Sigmoid colon (tissue), 7 donors: ENCODE measurements around the gene RABGAP1. TPM values are rescaled to one million over a fixed set of nuclear protein-coding genes. Genes with fewer than 3 reads are reported as not detected.

Source experiments
- DNase-seq: peaks from one replicate; pipeline ENCODE4 v3.0.0-alpha.2; 2019
- H3K27ac ChIP-seq, 4 donors: fragments of 200-600 bp; sonication (generic); one replicate each; pipeline ENCODE4 v1.5.1; 2016 to 2019; ENCODE audit warnings: mild to moderate bottlenecking in 1 of 4
- H3K27me3 ChIP-seq, 3 donors: fragments of 200-600 bp; sonication (generic); one replicate each; pipeline ENCODE4 v1.5.1; 2019; ENCODE audit warnings: mild to moderate bottlenecking in 1 of 3
- H3K36me3 ChIP-seq, 4 donors: fragments of 200-600 bp; sonication (generic); one replicate each; pipeline ENCODE4 v1.5.1; 2016 to 2019
- H3K4me1 ChIP-seq, 4 donors: fragments of 200-600 bp; sonication (generic); one replicate each; pipeline ENCODE4 v1.5.1; 2017 to 2019
- H3K4me3 ChIP-seq, 4 donors: fragments of 200-600 bp; sonication (generic); one replicate each; pipeline ENCODE4 v1.5.1; 2017 to 2019; ENCODE audit warnings: mild to moderate bottlenecking in 2 of 4, moderate library complexity in 1 of 4
- H3K9me3 ChIP-seq, 4 donors: fragments of 200-600 bp in 3 of 4; sonication (generic) in 3 of 4; one replicate each; pipeline versions ENCODE4 v1.5.1 to v1.6.1; 2013 to 2019
- CTCF ChIP-seq, 4 experiments: fragments of 450-650 bp in 3 of 4; fragments of 200-600 bp in 1 of 4; IDR thresholded peaks; one replicate each; pipeline ENCODE4 v1.5.1; 2016 to 2019; ENCODE audit warnings: antibody characterized with exemption in 4 of 4, mild to moderate bottlenecking in 3 of 4, moderate library complexity in 2 of 4
- EP300 ChIP-seq, 4 donors: sonication (generic); formaldehyde crosslinking; IDR thresholded peaks; one replicate each; pipeline ENCODE4 v1.6.1; 2017; ENCODE audit warnings: antibody characterized with exemption in 4 of 4
- POLR2A ChIP-seq, 2 donors: fragments of 450-650 bp; IDR thresholded peaks; one replicate each; pipeline ENCODE4 v1.6.1; 2016; ENCODE audit warnings: antibody characterized with exemption in 2 of 2, mild to moderate bottlenecking in 2 of 2, moderate library complexity in 2 of 2
- POLR2AphosphoS5 ChIP-seq, 4 donors: sonication (generic); formaldehyde crosslinking; IDR thresholded peaks; one replicate each; pipeline ENCODE4 v1.6.1; 2017; ENCODE audit warnings: antibody characterized with exemption in 4 of 4
- WGBS, 2 donors: extraction: QIAGEN DNeasy Blood & Tissue Kit; methylation state at CpG; one replicate each; pipeline ENCODE4 v1.1.7; 2013; 5-methylcytosine and 5-hydroxymethylcytosine counted together
- intact Hi-C: fragments of 100-400 bp; cut with DNase I; formaldehyde crosslinking; loops from one replicate; pipeline ENCODE4 v1.15.1; 2023
- polyA plus RNA-seq, 3 donors: library from polyadenylated mRNA; stranded (reverse); fragments of 200-250 nt; gene quantifications; one replicate each; pipeline ENCODE4 v1.2.3, GENCODE V29; 2013
- total RNA-seq, 4 donors: library from RNA; depleted of rRNA; stranded (reverse); fragments of >200 nt; gene quantifications; one replicate each; pipeline ENCODE4 v1.1.0, GENCODE V29; 2016
- donor health status: healthy with polysubstance abuse.
- donor health status: Bipolar disorder and iron deficiency.
- donor health status: healthy.

Gene RABGAP1
- total and polyA plus RNA-seq, 7 donors = 12.5 to 110 (median 90.6) TPM

- Histone ChIP-seq H3K9me3 (no peaks in the 10 kb centered on the region), H3K4me3 (no peak overlapping the region), H3K4me1 (peaks cover 0 to 18% (median 4%) of the 10 kb centered on the region in 4 donors), H3K27ac (no peak overlapping the region), H3K36me3 (peaks cover 0 to 42% (median under 1%) of the 10 kb centered on the region in 4 donors), H3K27me3 (no peaks in the 10 kb centered on the region)
- intact Hi-C loops = no loop called here
- 61 to 63% methylated on average over 3 of the region's 3 CpGs for WGBS, 2 donors
- no peak for DNase-seq
- TF ChIP-seq CTCF (IDR thresholded peaks at IDR 0.05) = no peak
- no peak for TF ChIP-seq POLR2A (IDR thresholded peaks at IDR 0.05)
Measured at GRCh38 chr9:123027517-123027916, 86.7 kb downstream of the RABGAP1 start.

GRCh38 chr9:123028136-123028535, 87.3 kb downstream of the RABGAP1 start:
- no peaks in the 10 kb centered on the region for H3K9me3 ChIP-seq
- no peak for DNase-seq
- TF ChIP-seq POLR2A (IDR thresholded peaks at IDR 0.05) = no peak
- no peak for TF ChIP-seq EP300 (IDR thresholded peaks at IDR 0.05)
- TF ChIP-seq POLR2AphosphoS5 (IDR thresholded peaks at IDR 0.05) = no peak
- TF ChIP-seq CTCF (IDR thresholded peaks at IDR 0.05) = no peak
- no peak overlapping the region for H3K27ac ChIP-seq
- H3K4me1 ChIP-seq = peaks cover 0 to 24% (median 8%) of the 10 kb centered on the region in 4 donors
- peaks cover 0 to 36% (median 0%) of the 10 kb centered on the region in 4 donors for H3K36me3 ChIP-seq
- H3K4me3 ChIP-seq = no peak overlapping the region
- intact Hi-C loops = no loop called here
- H3K27me3 ChIP-seq = no peaks in the 10 kb centered on the region

- H3K27me3 ChIP-seq = no peaks in the 10 kb centered on the region
- peaks cover 0 to 27% (median 0%) of the 10 kb centered on the region in 4 donors for H3K36me3 ChIP-seq
- H3K4me1 ChIP-seq = peaks cover 0 to 32% (median 16%) of the 10 kb centered on the region in 4 donors
- 96% methylated on average over 3 of the region's 3 CpGs for whole genome bisulfite sequencing, 2 donors
- no peaks in the 10 kb centered on the region for H3K9me3 ChIP-seq
- TF ChIP-seq EP300 (IDR thresholded peaks at IDR 0.05) (no peak), POLR2A (IDR thresholded peaks at IDR 0.05) (no peak), POLR2AphosphoS5 (IDR thresholded peaks at IDR 0.05) (no peak), CTCF (IDR thresholded peaks at IDR 0.05) (no peak)
- no peak overlapping the region for H3K27ac ChIP-seq
- no peak overlapping the region for H3K4me3 ChIP-seq
- no peak for DNase-seq
- intact Hi-C loops = no loop called here
Measured at GRCh38 chr9:123028973-123029372, 88.2 kb downstream of the RABGAP1 start.

- intact Hi-C loops = no loop called here
- H3K9me3 ChIP-seq = no peaks in the 10 kb centered on the region
- H3K27ac ChIP-seq = no peak overlapping the region
- no peak overlapping the region for H3K4me3 ChIP-seq
- WGBS, 2 donors = 77 to 83% methylated on average over 1 of the region's 1 CpG
- peaks cover 0 to 60% (median 36%) of the 10 kb centered on the region in 4 donors for H3K4me1 ChIP-seq
- TF ChIP-seq POLR2A (IDR thresholded peaks at IDR 0.05) = no peak
- TF ChIP-seq POLR2AphosphoS5 (IDR thresholded peaks at IDR 0.05) = no peak
- TF ChIP-seq CTCF (IDR thresholded peaks at IDR 0.05) = no peak
- TF ChIP-seq EP300 (IDR thresholded peaks at IDR 0.05) = no peak
- no peaks in the 10 kb centered on the region for H3K27me3 ChIP-seq
- no peak for DNase-seq
- peaks cover 0 to 13% (median 0%) of the 10 kb centered on the region in 4 donors for H3K36me3 ChIP-seq
Measured at GRCh38 chr9:123031963-123032362, 91.1 kb downstream of the RABGAP1 start.

- Histone ChIP-seq H3K9me3 (no peaks in the 10 kb centered on the region), H3K36me3 (peaks cover 0 to 13% (median 0%) of the 10 kb centered on the region in 4 donors), H3K4me3 (peak within 1 kb of the TSS in 3 of 4 donors; percentile 11 to 14 (median 11)), H3K27ac (peak within 1 kb of the TSS in 3 of 4 donors; percentile 11 to 55 (median 32)), H3K27me3 (no peaks in the 10 kb centered on the region), H3K4me1 (peaks cover 0 to 60% (median 37%) of the 10 kb centered on the region in 4 donors)
- DNase-seq = no peak
- intact Hi-C loops = no loop called here
- WGBS, 2 donors = 51 to 85% methylated on average over 7 of the region's 7 CpGs
- TF ChIP-seq POLR2A (IDR thresholded peaks at IDR 0.05) (no peak), CTCF (IDR thresholded peaks at IDR 0.05) (no peak), EP300 (IDR thresholded peaks at IDR 0.05) (no peak), POLR2AphosphoS5 (IDR thresholded peaks at IDR 0.05) (no peak)
Measured at GRCh38 chr9:123033352-123033751, 92.5 kb downstream of the RABGAP1 start, which contains the start of gene GPR21. Gene GPR21, plus strand, starts transcription at chr9:123033667. Its CDS starts 900 bp downstream, at chr9:123034567.
